ENCODE measurements around the gene LSM8. TPM values are rescaled to one million over a fixed set of nuclear protein-coding genes. Genes with fewer than 3 reads are reported as not detected.
A peak's percentile ranks its signal among the peaks of the same experiment; 100 is the strongest.

Gene LSM8
- total and polyA plus RNA-seq, 3 donors from 2014 or later = 34.9 to 62.5 (median 37.6) TPM

- Histone ChIP-seq H3K4me1 (no peaks in the 10 kb centered on the region), H3K9me3 (no peaks in the 10 kb centered on the region), H3K27me3 (no peaks in the 10 kb centered on the region), H3K27ac (no peak overlapping the region), H3K4me3 (no peak overlapping the region), H3K36me3 (ENCODE audit: low read depth, missing control alignments) (no peaks in the 10 kb centered on the region)
- DNase-seq = no peak
- intact Hi-C loops (cut with DNase I; ENCODE audit: low total_unique reads) = no loop called here
- WGBS, 2 donors = 78 to 81% methylated on average over 2 of the region's 2 CpGs
- no peak for TF ChIP-seq CTCF (IDR thresholded peaks at IDR 0.05)
Observed at GRCh38 chr7:118149394-118149793, 34.6 kb upstream of the LSM8 start.

DNA sequence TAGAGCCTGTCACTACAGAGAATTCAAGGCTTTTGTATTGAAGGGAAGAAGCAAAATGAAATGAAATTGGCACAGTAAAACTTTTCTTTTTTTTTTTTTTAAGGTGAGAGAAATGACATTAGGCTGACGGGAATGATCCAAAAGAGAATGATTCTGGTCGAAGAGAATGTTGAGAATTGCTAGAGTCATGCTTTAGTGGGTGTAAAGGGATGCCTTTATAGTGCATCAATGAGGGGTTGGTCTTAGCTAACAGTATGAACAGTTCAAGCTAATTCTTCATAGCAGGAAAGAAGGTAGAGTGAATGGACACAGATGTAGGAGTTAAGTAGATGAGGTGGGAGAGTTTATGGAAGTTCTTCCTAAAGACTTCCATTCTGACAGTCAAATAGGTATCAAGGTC, 32.3 kb upstream of the LSM8 start:
- intact Hi-C loops (cut with DNase I; ENCODE audit: low total_unique reads) = no loop called here

DNA sequence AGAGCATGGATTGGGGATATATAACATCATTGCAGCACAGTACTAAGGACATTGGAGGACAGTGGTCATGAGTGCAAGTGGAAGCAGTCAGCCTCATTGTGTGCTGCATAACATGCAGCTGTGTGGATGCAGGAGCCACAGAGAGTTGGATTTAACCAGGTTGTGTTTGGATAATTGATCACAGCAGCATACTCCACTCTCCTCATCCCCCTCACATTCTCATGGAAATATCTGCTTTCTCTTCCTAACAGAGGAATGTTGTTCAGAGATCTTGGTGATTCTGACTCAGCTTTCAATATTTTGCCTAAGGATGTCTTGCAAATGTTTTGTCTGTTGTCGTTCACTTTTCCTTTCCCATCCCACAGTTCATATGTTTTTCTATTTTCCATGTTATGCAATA, 31.8 kb upstream of the LSM8 start:
- no peak for DNase-seq
- no peak for TF ChIP-seq POLR2A (IDR thresholded peaks at IDR 0.05)
- no peak for TF ChIP-seq CTCF (IDR thresholded peaks at IDR 0.05)
- Histone ChIP-seq H3K27ac (no peak overlapping the region), H3K4me3 (no peak overlapping the region), H3K36me3 (ENCODE audit: low read depth, missing control alignments) (no peaks in the 10 kb centered on the region), H3K27me3 (no peaks in the 10 kb centered on the region), H3K4me1 (no peaks in the 10 kb centered on the region), H3K9me3 (no peaks in the 10 kb centered on the region)
- WGBS, 2 donors = 62 to 69% methylated on average over 1 of the region's 1 CpG
- intact Hi-C loops (cut with DNase I; ENCODE audit: low total_unique reads) = no loop called here

More for the DNA sequence above, 32.3 kb upstream of the LSM8 start:
- no peaks in the 10 kb centered on the region for H3K27me3 ChIP-seq
- H3K27ac ChIP-seq = no peak overlapping the region
- no peak for TF ChIP-seq POLR2A (IDR thresholded peaks at IDR 0.05)
- WGBS, 2 donors = 88 to 89% methylated on average over 2 of the region's 2 CpGs
- no peak overlapping the region for H3K4me3 ChIP-seq
- DNase-seq = no peak
- H3K36me3 ChIP-seq (ENCODE audit: low read depth, missing control alignments) = no peaks in the 10 kb centered on the region
- no peaks in the 10 kb centered on the region for H3K4me1 ChIP-seq
- H3K9me3 ChIP-seq = no peaks in the 10 kb centered on the region

DNA sequence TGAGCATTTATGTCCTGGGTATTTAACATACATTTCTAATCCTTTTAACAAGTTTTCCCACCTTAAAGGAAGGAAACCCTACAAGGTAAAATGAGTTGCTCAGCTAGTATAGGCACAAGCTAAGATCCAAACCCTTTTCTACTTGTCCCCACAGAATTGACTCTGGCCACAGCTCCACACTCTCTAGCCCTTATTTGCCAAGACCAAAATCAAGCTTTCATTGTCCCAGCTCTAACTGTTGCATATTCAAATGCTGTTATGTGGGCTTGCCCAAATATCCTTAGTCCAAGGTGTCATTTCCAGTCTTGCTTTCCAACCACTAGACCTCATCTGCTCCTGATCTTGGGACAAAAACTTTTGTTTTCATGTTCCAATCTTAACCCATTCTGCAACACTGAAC, 31.3 kb upstream of the LSM8 start:
- TF ChIP-seq POLR2A (IDR thresholded peaks at IDR 0.05) (no peak), CTCF (IDR thresholded peaks at IDR 0.05) (no peak)
- H3K4me1 ChIP-seq = no peaks in the 10 kb centered on the region
- intact Hi-C loops (cut with DNase I; ENCODE audit: low total_unique reads) = no loop called here

DNA sequence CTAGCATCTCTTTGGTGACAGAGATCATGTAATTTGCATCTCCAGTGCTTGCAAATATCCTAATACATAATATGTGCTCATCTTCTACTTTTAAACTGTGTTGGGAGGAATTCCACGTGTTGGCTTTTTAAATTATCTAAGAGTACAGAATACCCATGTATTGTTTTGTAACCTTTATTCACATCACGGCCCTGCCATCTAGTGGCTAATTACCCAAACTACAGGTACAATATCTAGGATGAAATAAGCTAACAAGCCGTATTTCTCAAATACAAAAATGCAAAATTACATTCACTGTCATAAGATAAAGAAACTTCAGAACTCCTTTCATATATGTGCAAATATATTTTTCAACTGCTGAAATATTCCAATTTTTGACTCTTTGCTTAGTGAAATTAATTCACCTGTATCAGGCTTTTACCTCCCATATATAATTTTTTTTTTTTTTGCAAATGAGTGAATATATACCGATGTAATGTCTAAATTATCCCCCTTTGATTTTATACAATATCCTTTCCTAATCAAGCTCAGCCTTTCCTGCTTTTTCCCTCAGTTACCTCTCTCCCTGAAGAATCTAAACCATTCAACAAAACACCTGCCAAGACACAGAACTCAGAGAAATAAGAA, 30.3 kb upstream of the LSM8 start:
- Histone ChIP-seq H3K4me3 (no peak overlapping the region), H3K36me3 (ENCODE audit: low read depth, missing control alignments) (no peaks in the 10 kb centered on the region), H3K9me3 (no peaks in the 10 kb centered on the region), H3K4me1 (no peaks in the 10 kb centered on the region), H3K27ac (no peak overlapping the region), H3K27me3 (no peaks in the 10 kb centered on the region)
- intact Hi-C loops (cut with DNase I; ENCODE audit: low total_unique reads) = no loop called here
- peak; percentile 48 for DNase-seq
- WGBS, 2 donors = 20 to 24% methylated on average over 4 of the region's 4 CpGs
- peak in 2 of 3 experiments; percentile 54 to 67 for TF ChIP-seq CTCF (IDR thresholded peaks at IDR 0.05)
- no peak for TF ChIP-seq POLR2A (IDR thresholded peaks at IDR 0.05)

More for the DNA sequence above, 31.3 kb upstream of the LSM8 start:
- Histone ChIP-seq H3K9me3 (no peaks in the 10 kb centered on the region), H3K4me3 (no peak overlapping the region), H3K27me3 (no peaks in the 10 kb centered on the region), H3K27ac (no peak overlapping the region), H3K36me3 (ENCODE audit: low read depth, missing control alignments) (no peaks in the 10 kb centered on the region)
- DNase-seq = no peak

Data from testis (tissue), 3 donors.